GM18505 (cell line): ENCODE results near the gene NF1.

Experiments
- ATAC-seq: cut with Tn5 transposase; IDR thresholded peaks from one replicate; pipeline ENCODE4 v1.9.1; 2021; ENCODE audit not compliant: unreplicated experiment
- POLR2A ChIP-seq: IDR thresholded peaks from 4 replicates; pipeline ENCODE4 v1.6.1; 2011; ENCODE audit warnings: borderline replicate concordance; ENCODE audit not compliant: insufficient read depth, insufficient read length; ENCODE audit errors: extremely low read depth

Gene NF1

DNA sequence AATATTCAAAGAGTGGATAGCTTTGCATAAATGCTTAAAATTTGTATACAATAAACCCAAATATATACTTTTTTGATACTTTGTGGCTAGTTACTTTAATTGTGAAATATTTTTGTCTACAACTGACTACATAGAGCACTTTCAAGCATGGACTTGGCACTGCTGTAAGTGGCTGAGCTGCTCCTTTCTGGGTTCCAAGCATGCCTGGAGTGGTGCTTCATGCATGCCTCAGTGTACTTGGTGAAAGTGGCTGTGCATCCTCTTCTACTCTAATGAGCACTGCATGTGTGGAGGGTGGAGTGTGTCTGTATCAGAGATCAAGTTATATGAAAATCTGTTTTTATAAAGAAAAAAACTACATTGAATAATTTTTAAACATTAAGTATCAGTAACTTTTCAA lies 108.2 kb downstream of the NF1 start:
- no peak for ATAC-seq
- no peak for TF ChIP-seq POLR2A

DNA sequence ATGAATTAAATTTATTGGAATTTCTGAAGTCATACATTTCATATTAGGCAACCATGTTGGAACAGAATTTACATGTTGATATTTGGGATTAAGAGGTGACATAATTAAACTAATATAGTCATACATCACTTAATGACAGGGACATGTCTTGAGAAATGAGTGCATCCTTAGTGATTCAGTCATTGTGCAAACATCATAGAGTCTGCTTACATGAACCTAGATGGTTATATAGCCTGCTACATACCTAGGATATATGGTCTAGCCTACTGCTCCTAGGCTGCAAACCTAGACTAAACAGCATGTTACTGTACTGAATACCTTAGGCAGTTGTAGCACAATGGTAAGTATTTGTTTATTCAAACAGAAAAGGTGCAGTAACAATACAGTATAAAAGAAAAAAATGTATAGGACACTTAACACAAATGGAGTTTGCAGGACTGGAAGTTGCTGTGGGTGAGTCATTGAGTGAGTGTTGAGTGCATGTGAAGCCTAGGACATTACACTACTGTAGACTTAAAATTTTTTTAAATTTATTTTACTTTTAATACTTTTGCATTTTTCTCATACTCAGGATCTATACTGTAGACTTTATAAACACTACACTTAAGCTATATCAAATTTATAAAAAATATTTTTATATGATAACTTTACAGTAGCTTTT lies 116.7 kb downstream of the NF1 start:
- no peak for ATAC-seq
- TF ChIP-seq POLR2A, result no peak

DNA sequence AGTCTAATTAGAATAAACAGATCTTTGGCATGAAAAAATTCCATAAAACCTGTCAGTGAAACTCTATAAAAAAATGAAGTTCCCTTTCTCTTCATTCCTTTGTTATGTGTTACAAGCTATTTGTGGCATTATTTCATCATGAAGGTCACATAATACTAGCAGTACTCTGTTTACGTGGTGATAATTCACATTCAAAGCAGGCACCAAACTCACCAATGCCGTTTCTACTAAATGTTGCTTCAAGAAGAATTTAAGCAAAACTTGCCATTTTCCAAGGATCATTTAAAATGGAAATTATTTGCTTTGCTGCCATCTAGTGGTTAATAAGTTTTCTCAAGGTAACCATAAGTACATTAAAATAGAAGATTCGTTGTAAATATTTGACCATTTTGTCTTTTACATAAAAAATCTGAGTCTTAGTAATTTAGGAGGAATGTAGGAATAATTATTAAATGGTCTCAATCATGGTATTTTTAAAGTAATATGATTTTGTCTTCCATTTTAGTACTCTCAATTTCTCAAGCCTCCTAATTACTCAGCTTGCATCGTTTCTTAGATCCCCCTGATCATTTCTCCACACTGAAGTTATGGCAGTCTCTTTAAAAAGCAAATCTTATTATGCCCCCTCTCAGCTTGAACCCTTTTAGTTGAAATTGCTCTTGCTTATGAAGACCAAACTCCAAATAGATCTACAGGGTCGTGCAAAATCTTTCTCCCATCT lies 121.4 kb downstream of the NF1 start:
- ATAC-seq, result no peak
- TF ChIP-seq POLR2A, result no peak

DNA sequence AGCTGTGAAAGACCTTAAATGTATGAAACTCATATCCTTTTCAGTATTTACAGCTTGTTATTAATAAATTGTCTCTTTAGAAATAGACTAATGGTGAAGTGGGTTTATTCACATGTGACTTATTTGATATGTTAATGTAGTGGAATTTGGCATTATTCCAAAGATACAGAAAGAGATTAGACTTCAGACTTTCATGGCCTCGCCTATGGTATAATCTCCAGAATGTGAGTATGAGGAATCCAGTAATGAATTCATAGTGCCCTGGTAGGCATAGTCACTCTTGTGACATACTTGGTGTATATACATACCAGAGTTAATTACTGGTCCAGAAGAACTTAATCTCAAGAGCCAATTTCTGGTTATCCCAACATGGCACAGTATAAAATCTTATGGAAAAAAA lies 129.6 kb downstream of the NF1 start:
- no peak for ATAC-seq

DNA sequence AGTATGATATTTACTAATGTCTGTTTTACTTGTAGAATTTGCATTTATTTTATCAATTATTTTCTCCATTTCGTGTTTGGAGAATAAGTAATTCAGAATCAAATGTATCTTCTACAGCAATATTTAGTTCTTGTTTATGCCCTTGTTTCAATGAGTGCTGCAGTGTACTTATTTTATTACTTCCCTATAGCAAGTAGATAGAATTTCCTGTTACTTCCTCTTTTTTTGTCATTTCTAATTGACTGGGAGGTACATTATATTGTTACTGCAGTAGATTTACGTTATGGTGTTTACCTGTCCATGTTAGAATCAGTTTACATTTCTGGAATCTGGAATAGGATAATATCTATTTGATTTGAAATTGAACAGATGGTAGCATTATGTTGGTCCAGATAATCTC lies 131.1 kb downstream of the NF1 start:
- no peak for TF ChIP-seq POLR2A
- no peak for ATAC-seq

More for the DNA sequence above, 129.6 kb downstream of the NF1 start:
- no peak for TF ChIP-seq POLR2A

DNA sequence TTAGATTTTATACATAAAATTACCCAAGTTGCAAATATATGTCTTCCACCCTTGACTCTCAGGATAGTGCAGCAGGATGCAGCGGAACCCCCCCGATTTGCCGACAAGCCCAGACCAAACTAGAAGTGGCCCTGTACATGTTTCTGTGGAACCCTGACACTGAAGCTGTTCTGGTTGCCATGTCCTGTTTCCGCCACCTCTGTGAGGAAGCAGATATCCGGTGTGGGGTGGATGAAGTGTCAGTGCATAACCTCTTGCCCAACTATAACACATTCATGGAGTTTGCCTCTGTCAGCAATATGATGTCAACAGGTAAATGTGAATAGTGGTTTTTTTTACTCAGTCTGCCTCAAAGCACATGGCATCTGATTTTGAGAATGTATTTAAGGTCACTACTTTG lies 131.6 kb downstream of the NF1 start:
- no peak for ATAC-seq

DNA sequence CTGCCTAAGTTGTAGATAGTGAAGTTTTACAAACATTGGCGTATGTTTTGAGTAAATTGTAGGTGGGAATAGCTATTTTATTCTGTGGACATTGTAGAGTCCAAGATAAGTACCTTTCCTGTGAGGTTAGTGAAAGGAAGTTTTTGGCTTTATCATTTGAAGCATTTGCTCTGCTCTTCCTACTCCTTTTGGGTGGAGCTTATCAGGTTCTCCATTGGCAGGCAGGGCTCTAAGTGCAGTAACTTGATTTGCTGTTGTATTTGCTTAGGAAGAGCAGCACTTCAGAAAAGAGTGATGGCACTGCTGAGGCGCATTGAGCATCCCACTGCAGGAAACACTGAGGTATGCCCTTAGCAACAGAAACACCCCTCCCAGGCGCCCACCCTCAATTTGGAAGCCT lies 132.2 kb downstream of the NF1 start:
- TF ChIP-seq POLR2A, result no peak
- no peak for ATAC-seq

More for the DNA sequence above, 131.6 kb downstream of the NF1 start:
- no peak for TF ChIP-seq POLR2A

DNA sequence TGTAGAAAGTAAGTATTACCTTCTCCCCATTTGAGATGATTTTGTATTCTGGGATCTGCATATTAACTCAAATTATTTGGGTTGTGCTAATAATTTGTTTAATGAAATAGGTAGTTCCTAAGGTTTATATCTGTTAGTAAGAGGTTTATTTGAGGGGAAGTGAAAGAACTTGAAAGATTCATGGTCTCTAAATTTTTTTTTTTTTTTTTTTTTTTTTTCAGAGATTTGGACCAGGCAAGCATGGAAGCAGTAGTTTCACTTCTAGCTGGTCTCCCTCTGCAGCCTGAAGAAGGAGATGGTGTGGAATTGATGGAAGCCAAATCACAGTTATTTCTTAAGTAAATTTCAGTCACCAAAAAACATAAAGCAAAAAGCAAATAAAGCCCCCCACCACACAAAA lies 137.1 kb downstream of the NF1 start:
- no peak for TF ChIP-seq POLR2A
- ATAC-seq, result no peak

DNA sequence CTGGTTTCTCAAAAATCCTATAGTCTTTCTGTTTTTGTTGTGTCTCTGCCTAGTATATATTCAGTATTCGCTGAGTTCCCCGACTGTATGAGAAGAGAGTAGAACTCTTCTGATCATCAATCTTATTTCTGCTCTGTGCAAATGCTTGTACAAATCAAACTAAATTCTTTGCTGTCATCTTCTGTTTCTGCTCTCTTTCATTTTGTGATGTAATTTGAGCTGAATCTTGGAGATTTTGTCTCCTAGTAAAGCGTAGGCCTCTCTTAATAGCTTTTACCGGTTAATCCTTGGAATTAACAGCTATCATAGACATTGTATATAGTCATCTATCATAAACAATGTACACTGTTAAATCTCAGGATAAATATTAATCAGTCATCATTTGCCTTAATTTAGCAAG lies 140.3 kb downstream of the NF1 start:
- ATAC-seq, result no peak
- TF ChIP-seq POLR2A, result no peak

DNA sequence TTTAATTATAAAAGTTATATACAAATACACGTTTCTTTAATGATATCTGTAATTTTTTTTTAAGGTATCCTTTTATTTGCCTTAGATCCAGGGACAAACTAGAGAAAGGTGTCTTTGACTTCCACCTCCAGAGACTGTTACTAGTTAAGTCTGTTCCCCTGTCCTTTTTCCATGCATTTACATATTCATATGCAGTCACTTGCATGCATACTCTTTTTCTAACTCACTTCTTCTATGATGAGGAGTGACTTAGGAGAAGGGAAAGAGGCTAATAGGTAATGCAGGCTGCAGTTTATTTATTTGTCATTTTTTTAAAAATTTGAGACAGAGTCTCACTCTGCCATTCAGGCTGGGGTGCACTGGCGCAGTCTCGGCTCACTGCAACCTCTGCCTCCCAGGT lies 141.4 kb downstream of the NF1 start:
- TF ChIP-seq POLR2A, result no peak
- ATAC-seq, result no peak

DNA sequence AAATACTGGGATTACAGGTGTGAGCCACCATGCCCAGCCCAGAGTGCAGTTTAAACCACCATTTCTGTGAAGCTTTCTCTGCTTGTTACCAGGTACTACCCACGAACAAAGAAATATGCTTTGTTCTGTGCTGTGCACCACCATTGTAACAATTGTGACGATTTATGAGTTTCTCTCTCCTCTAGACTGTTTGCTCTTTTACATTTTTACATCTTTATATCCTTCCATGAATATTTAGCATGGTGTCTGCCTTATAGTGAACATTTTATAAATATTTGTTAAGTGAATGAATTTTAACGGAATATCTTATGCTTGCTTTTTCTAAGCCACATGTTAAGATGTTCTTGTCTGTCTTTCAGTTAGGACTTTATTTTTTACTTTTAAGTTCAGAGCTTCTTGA lies 141.9 kb downstream of the NF1 start:
- no peak for ATAC-seq
- no peak for TF ChIP-seq POLR2A

DNA sequence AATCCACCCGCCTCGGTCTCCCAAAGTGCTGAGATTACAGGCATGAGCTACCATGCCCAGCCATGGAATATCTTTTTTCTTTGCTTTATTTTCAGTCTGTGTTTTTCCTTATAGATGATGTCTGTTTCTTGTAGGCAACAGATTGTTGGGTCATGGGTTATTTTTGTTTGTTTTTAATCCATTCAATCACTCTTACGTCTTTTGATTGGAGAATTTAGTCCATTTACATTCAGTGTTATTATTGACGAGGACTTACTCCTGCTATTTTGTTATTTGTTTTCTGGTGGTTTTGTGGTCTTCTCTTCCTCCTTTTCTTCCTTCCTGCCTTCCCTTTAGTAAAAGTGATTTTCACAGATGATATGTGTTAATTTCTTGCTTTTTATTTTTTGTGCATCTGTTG lies 146.3 kb downstream of the NF1 start:
- no peak for TF ChIP-seq POLR2A
- ATAC-seq, result no peak

DNA sequence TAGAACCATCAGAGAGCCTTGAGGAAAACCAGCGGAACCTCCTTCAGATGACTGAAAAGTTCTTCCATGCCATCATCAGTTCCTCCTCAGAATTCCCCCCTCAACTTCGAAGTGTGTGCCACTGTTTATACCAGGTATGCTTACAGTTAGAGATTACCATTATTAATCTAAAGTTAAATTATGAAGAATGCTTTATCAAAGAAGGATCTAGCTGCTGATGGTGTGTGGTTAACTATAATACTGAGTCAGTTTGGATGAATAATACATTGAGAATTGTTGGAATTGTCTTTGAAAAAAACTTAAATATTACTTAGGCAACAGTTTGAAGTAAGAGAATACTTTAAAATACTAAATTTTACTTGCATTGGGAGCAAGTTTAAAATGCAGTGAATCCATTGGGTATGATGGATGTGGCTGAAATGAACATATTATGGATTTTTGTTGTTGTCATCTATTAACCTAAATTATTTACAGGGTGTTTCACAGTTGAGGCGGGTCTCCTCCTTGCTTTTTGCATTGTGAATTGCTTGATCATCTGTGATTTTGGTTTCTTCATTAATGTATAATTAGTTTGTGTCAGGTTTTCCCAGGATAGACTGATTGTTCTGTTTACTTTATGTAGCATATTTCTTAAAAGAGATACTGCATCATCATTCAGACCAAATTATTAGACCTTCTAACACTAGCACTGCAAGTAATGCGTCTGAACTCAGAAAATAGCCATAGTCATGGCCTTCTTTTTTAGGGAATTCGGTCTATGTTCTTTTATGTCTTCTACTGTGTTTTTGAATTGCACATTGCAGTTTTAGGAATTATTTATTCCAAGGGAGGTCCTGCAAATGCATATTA lies 154.4 kb downstream of the NF1 start:
- no peak for TF ChIP-seq POLR2A
- ATAC-seq, result no peak

DNA sequence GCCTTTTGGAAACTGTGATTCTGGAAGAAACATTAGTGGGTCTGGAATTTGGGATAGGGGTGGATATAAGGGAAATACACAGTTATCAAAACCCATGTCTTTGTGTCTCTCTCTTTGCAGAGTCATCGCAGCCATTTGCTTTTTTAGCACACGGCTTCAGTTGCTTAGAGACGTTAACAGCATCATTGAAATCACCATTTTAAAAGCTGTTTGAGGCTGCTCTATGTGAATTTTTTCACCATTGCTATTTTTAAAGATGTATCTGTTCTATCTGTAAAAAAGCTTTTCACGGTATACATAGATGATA lies 155.0 kb downstream of the NF1 start:
- TF ChIP-seq POLR2A, result no peak
- no peak for ATAC-seq
